HepG2 (cell line): ENCODE measurements around the gene KTN1. TPM values are rescaled to one million over a fixed set of nuclear protein-coding genes. Genes with fewer than 3 reads are reported as not detected.
A peak's percentile ranks its signal among the peaks of the same experiment; 100 is the strongest.

Experiments used
- ATAC-seq: fragments of 200-7000 bp; cut with Tn5 transposase; 3 replicates; pipeline ENCODE4 v1.9.1; 2020; ENCODE audit warnings: mild to moderate bottlenecking, moderate library complexity
- BruUV-seq: library from RNA; stranded (reverse); fragments of 400-500 nt; replicated peaks from 2 replicates; lab custom pipeline; 2021; lab: Mats Ljungman, UMichigan
- CTCF ChIA-PET: fragments of 300-600 bp; formaldehyde crosslinking; extraction: SDS; loops from one replicate; lab custom pipeline; 2021; ENCODE audit warnings: low total read pairs, inconsistent platforms, low intra/inter-chr PET ratio; lab: Yijun Ruan, JAX
- POLR2A ChIA-PET: fragments of 350-600 bp; sonication (Branson Sonifier 250); formaldehyde crosslinking; loops from one replicate; lab custom pipeline; 2020; ENCODE audit warnings: antibody characterized with exemption, inconsistent platforms; lab: Yijun Ruan, JAX
- DNase-seq: peaks from one replicate; pipeline ENCODE4 v3.0.0-alpha.2; 2015; ENCODE audit warnings: low spot score
- FAIRE-seq: peaks from 3 replicates; lab custom pipeline; 2011; peaks lifted over from hg19 to GRCh38; lab: Jason Lieb, UNC
- H2AFZ ChIP-seq: one replicate; pipeline ENCODE4 v1.6.1; 2011; ENCODE audit warnings: low read length, inconsistent platforms
- H3K27ac ChIP-seq: fragments of 300-600 bp; 3 replicates; pipeline ENCODE4 v1.8.0; 2011; ENCODE audit warnings: mixed run types, mild to moderate bottlenecking, mixed read lengths, low read length, inconsistent platforms; ENCODE audit not compliant: insufficient read depth; ENCODE audit errors: extremely low read length
- H3K27me3 ChIP-seq, 2 experiments: fragments of 200-600 bp in 1 of 2; 2 replicates in 1 of 2; 3 replicates in 1 of 2; pipeline versions ENCODE4 v1.6.0 to v1.8.0; 2011; ENCODE audit warnings: low read length in 2 of 2, mild to moderate bottlenecking in 2 of 2, moderate library complexity in 2 of 2, inconsistent platforms in 1 of 2; ENCODE audit not compliant: insufficient read depth in 2 of 2, control insufficient read depth in 1 of 2
- H3K36me3 ChIP-seq, 2 experiments: fragments of 200-600 bp in 1 of 2; replicated peaks in 1 of 2; 2 replicates in 1 of 2; 3 replicates in 1 of 2; pipeline versions ENCODE4 v1.5.1 to v1.8.0; 2011; ENCODE audit warnings: low read length in 2 of 2, inconsistent platforms in 1 of 2; ENCODE audit not compliant: insufficient read depth in 2 of 2, control insufficient read depth in 1 of 2
- H3K4me1 ChIP-seq: 2 replicates; pipeline ENCODE4 v1.5.1; 2012; ENCODE audit warnings: low read length, inconsistent platforms; ENCODE audit not compliant: insufficient read depth
- H3K4me2 ChIP-seq: 2 replicates; pipeline ENCODE4 v1.6.0; 2011; ENCODE audit warnings: low read depth, low read length, inconsistent platforms
- H3K4me3 ChIP-seq, 3 experiments: fragments of 200-600 bp in 1 of 3; sonication (generic), shearing (Covaris generic) in 1 of 3; replicated peaks in 1 of 3; 2 replicates each; pipeline ENCODE4 v1.5.1; 2011 to 2016; ENCODE audit warnings: low read length in 3 of 3, inconsistent platforms in 2 of 3, low read depth in 2 of 3, mild to moderate bottlenecking in 2 of 3, control low read depth in 1 of 3, mixed read lengths in 1 of 3; ENCODE audit not compliant: insufficient read depth in 1 of 3
- H3K79me2 ChIP-seq: one replicate; pipeline ENCODE4 v1.6.1; 2011; ENCODE audit warnings: low read length, inconsistent platforms; ENCODE audit not compliant: insufficient read depth
- H3K9ac ChIP-seq: 2 replicates; pipeline ENCODE4 v1.6.0; 2011; ENCODE audit warnings: mild to moderate bottlenecking, low read depth, low read length, inconsistent platforms; ENCODE audit not compliant: insufficient read depth
- H3K9me3 ChIP-seq: 2 replicates; pipeline ENCODE4 v1.5.1; 2012; ENCODE audit warnings: mild to moderate bottlenecking, low read length
- H4K20me1 ChIP-seq: 2 replicates; pipeline ENCODE4 v1.6.0; 2011; ENCODE audit warnings: inconsistent platforms, mild to moderate bottlenecking, low read length, moderate library complexity; ENCODE audit not compliant: insufficient read depth
- ARID4A ChIP-seq: sonication (generic); formaldehyde crosslinking; IDR thresholded peaks from 2 replicates; pipeline ENCODE4 v1.5.0; 2020; ENCODE audit warnings: mild to moderate bottlenecking, missing genetic modification reagents, borderline replicate concordance
- HNRNPK ChIP-seq: fragments of 200-400 bp; formaldehyde crosslinking; IDR thresholded peaks from 2 replicates; pipeline ENCODE4 v1.6.1; 2018; ENCODE audit warnings: low read length, low read depth, moderate library complexity, mild to moderate bottlenecking; ENCODE audit not compliant: poor library complexity, severe bottlenecking
- MAFF ChIP-seq: IDR thresholded peaks from 2 replicates; pipeline ENCODE4 v1.6.1; 2011; ENCODE audit warnings: low read depth, low read length, improper control_type of control experiment
- MAFK ChIP-seq, 2 experiments: IDR thresholded peaks in 1 of 2; conservative IDR thresholded peaks in 1 of 2; 2 replicates each; pipeline ENCODE4 v1.6.1; 2011; ENCODE audit warnings: improper control_type of control experiment in 2 of 2, low read length in 2 of 2
- MBD4 ChIP-seq: IDR thresholded peaks from 2 replicates; pipeline ENCODE4 v1.6.1; 2012; ENCODE audit warnings: low read length, inconsistent platforms, borderline replicate concordance
- NFE2L2 ChIP-seq: fragments of 150-350 bp; IDR thresholded peaks from 2 replicates; pipeline ENCODE4 v1.6.1; 2014; ENCODE audit warnings: low read length
- RAD21 ChIP-seq: fragments of 450-650 bp; formaldehyde crosslinking; IDR thresholded peaks from 2 replicates; pipeline ENCODE4 v1.5.0; 2020; ENCODE audit warnings: mild to moderate bottlenecking
- ZNF33A ChIP-seq: sonication (generic); formaldehyde crosslinking; IDR thresholded peaks from 2 replicates; pipeline ENCODE4 v1.5.1; 2020; ENCODE audit warnings: missing genetic modification reagents, mild to moderate bottlenecking, moderate library complexity, borderline replicate concordance
- ZNF549 ChIP-seq: sonication (generic); formaldehyde crosslinking; IDR thresholded peaks from 2 replicates; pipeline ENCODE4 v1.5.0; 2020; ENCODE audit warnings: missing genetic modification reagents
- ZNF777 ChIP-seq: sonication (generic); formaldehyde crosslinking; IDR thresholded peaks from 2 replicates; pipeline ENCODE4 v1.4.0; 2020; ENCODE audit warnings: missing genetic modification reagents
- ZNF816 ChIP-seq: sonication (generic); formaldehyde crosslinking; IDR thresholded peaks from 2 replicates; pipeline ENCODE4 v1.8.0; 2022; ENCODE audit warnings: missing genetic modification reagents, mild to moderate bottlenecking, borderline replicate concordance
- in situ Hi-C: cut with HindIII; loops from 2 replicates; pipeline ENCODE4 v1.10.0; 2017; ENCODE audit warnings: low pct_unique_long_range_greater_than_20kb; ENCODE audit not compliant: extremely low pct_ligation_motif_present
- intact Hi-C: fragments of 100-400 bp; cut with micrococcal nuclease; formaldehyde crosslinking; loops from one replicate; pipeline ENCODE4 v1.10.0; 2022; ENCODE audit not compliant: unreplicated experiment
- polyA plus RNA-seq, 8 experiments: library from polyadenylated mRNA; depleted of rRNA in 3 of 8; stranded (reverse) in 7 of 8; unstranded in 1 of 8; fragments of >200 nt; fragmentation: Illumina TruSeq in 4 of 8; extraction: Trizol in 4 of 8; gene quantifications; 2 replicates each; pipeline versions ENCODE4 v1.2.1 to v1.2.3, GENCODE V29; 2011 to 2016; ENCODE audit warnings: low read depth in 4 of 8, missing spikeins in 1 of 8, mixed read lengths in 1 of 8; ENCODE audit not compliant: insufficient read depth in 1 of 8
- total RNA-seq, 5 experiments: library from RNA; depleted of rRNA; stranded (reverse); fragments of >200 nt; fragmentation: Illumina TruSeq; extraction: Trizol; gene quantifications; 2 replicates each; pipeline ENCODE4 v1.2.3, GENCODE V29; 2016; ENCODE audit warnings: low read depth in 1 of 5

Gene KTN1
- total and polyA plus RNA-seq, 2 of the 13 experiments (the other 11 are each of a cell fraction or from before 2014, with no cell fraction given) = 60.6 to 169 TPM

- TF ChIP-seq ARID4A (CRISPR knock-in tag) (no peak), ZNF33A (CRISPR knock-in tag) (no peak), ZNF549 (CRISPR knock-in tag) (no peak), ZNF777 (CRISPR knock-in tag) (no peak), RAD21 (CRISPR knock-in tag) (no peak)
Measured at GRCh38 chr14:55610713-55611370, 30.8 kb downstream of the KTN1 start (continued).

GRCh38 chr14:55611859-55612258 lies 31.9 kb downstream of the KTN1 start:
- ChIA-PET CTCF (no interaction called here), POLR2A (no interaction called here)
- Histone ChIP-seq H3K4me2 (no peak overlapping the region), H3K27ac (no peak overlapping the region), H3K4me3 (no peak overlapping the region), H2AFZ (no peak overlapping the region), H3K9ac (no peak overlapping the region), H3K27me3 (no peaks in the 10 kb centered on the region), H3K4me1 (peaks cover 24% of the 10 kb centered on the region), H4K20me1 (peaks cover 2% of the 10 kb centered on the region; the same call in 1 of the 2 replicates), H3K9me3 (no peaks in the 10 kb centered on the region), H3K79me2 (peaks cover 69% of the 10 kb centered on the region), H3K36me3 (peaks cover 6 to 17% of the 10 kb centered on the region in 2 experiments)
- DNase-seq (no peak), ATAC-seq (no peak), FAIRE-seq (no peak)
- TF ChIP-seq ZNF816 (CRISPR knock-in tag) = no peak
- TF ChIP-seq MAFF = peak; percentile 66
- peak; percentile 35; the same call in 1 of the 2 replicates for TF ChIP-seq NFE2L2
- peak; percentile 71 to 86 for TF ChIP-seq MAFK (conservative IDR thresholded peaks at IDR 0.05 in 1 of 2, IDR thresholded peaks at IDR 0.05 in 1 of 2; ENCODE audit: low read length in 2 of 2)
- no peak for TF ChIP-seq HNRNPK
- no peak for TF ChIP-seq MBD4
- in situ Hi-C loops = no loop called here
- no TSS peak for BruUV-seq
- intact Hi-C loops = no loop called here
